ENCODE measurements around the gene SSR3.
A peak's percentile ranks its signal among the peaks of the same experiment; 100 is the strongest.

The SSR3 gene

DNA sequence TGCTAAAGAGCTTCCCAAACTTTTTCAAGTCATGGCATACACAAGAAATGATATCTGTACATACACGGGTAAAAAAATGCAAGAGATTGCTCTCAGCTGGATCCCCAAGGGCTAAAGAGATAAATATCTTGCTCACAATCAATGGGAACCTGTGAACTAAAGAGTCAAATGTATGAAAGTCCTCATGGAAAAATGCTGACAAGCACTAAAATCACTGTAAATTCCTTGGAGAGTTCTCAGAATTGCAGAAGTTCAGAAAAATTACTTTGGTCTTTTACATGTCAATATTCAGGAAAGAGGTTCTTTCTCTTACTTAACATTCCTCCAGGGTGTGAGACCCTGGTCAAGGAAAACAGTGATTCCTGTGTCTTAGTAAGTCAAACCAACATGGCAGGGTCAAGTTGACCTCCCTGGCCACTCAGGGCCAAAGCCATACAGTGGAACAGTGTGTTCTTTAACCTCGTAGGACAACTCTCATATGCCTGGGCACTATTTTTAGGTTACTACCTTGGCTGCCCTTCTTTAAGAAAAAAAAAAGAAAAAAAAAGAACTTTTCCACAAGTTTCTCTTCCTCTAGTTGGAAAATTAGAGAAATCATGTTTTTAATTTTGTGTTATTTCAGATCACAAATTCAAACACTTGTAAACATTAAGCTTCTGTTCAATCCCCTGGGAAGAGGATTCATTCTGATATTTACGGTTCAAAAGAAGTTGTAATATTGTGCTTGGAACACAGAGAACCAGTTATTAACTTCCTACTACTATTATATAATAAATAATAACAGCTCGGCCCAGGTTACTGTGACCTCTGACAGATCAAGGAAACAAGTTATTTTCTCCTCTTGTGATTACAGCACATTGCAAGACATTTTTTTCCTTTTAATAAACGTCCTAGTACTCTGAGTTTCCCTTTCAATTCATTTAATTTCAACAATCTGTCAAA lies 12.5 kb downstream of the SSR3 start:
- TF ChIP-seq POLR2A (IDR thresholded peaks at IDR 0.05; ENCODE audit: low read depth, low read length) (no peak), PAX5 (IDR thresholded peaks at IDR 0.05; ENCODE audit: insufficient read depth, low read length, severe bottlenecking) (no peak), SPI1 (IDR thresholded peaks at IDR 0.05; ENCODE audit: low read depth, low read length) (no peak), TAF1 (IDR thresholded peaks at IDR 0.05; ENCODE audit: low read depth, low read length) (no peak), POLR2AphosphoS5 (IDR thresholded peaks at IDR 0.05; ENCODE audit: low read depth, low read length) (no peak), POU2F2 (IDR thresholded peaks at IDR 0.05; ENCODE audit: low read depth, low read length) (no peak)
- DNase-seq (ENCODE audit: insufficient read length, low spot score) = no peak
- FAIRE-seq = no peak

DNA sequence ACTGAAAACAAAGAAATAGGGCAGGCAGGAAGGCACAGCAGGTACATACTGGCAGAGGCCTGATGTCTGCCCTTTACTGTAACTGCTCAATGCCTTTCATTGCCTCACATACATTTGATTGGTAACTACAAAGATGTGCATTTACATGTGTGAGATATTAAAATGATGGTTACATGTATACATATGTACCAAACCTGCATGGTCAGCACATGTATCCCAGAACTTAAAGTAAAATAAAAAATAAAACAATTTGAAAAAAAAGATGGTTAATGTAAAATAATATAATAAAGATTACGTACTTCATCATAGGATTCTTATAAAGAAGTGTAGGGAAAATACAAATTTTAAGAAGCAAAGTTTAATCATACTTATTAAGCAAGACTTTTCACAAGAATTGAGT lies 15.1 kb downstream of the SSR3 start:
- TF ChIP-seq POLR2A (IDR thresholded peaks at IDR 0.05; ENCODE audit: low read depth, low read length) = no peak
- TF ChIP-seq PAX5 (IDR thresholded peaks at IDR 0.05; ENCODE audit: insufficient read depth, low read length, severe bottlenecking) = no peak
- TF ChIP-seq POLR2AphosphoS5 (IDR thresholded peaks at IDR 0.05; ENCODE audit: low read depth, low read length) = no peak
- TF ChIP-seq SPI1 (IDR thresholded peaks at IDR 0.05; ENCODE audit: low read depth, low read length) = no peak
- DNase-seq (ENCODE audit: insufficient read length, low spot score) = no peak
- no peak for FAIRE-seq

DNA sequence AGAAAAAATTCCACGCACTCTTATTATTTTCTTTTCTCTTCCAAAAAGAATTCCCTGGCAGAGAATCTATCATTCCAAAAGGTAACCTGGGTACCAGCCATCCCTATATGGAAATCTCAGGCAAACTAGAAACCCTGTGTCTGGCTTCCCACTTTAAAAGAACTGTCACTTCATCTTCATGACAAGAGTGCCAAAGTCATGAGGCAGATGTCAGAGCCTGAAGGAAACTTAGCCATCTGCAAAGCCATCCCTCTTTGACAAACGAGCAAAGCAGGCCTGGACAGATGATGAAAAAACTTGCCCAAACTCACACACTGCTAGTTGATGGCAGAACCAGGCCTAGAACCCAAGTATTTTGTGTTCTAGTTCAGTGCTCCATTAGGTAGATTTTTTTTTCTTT lies 15.9 kb downstream of the SSR3 start:
- DNase-seq (ENCODE audit: insufficient read length, low spot score) = no peak
- FAIRE-seq = no peak
- TF ChIP-seq POLR2AphosphoS5 (IDR thresholded peaks at IDR 0.05; ENCODE audit: low read depth, low read length) (no peak), POU2F2 (IDR thresholded peaks at IDR 0.05; ENCODE audit: low read depth, low read length) (no peak), TAF1 (IDR thresholded peaks at IDR 0.05; ENCODE audit: low read depth, low read length) (no peak), PAX5 (IDR thresholded peaks at IDR 0.05; ENCODE audit: insufficient read depth, low read length, severe bottlenecking) (no peak), POLR2A (IDR thresholded peaks at IDR 0.05; ENCODE audit: low read depth, low read length) (no peak), SPI1 (IDR thresholded peaks at IDR 0.05; ENCODE audit: low read depth, low read length) (no peak)

DNA sequence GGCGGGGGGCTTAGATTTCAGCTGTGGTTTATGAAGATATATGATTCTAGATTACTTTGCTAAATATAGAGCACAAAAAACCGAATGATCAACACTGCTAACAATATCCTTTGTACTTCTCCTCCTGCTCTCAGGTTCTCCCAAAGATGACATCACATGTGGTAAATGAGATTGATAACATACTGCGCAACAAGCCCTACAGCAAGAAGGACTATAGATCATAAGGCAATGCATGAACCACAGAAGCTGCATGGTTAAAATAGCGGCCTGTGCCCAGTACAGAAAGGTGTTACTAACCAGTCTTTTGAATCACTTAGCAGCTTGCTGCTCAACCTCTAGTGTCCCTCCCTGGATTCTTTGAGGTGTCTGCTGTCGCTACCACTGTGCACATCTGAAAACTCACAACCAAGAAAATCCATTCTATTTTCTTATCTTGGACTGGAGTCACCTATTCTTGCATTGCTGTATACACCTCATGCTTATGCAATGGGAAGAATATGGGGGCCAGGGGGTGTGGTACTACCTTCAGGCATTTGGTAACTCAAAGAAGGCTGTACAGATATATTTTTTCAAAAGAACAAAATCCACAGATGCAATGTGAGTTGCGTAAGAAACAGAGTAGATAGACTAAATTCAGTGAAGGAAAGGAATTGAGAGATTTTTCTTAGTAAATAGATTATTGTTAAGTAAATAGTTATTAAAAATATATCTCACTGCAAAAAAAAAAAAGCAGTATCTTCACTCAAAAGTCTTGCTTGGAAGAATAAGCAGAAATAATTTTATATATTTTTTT lies 18.2 kb downstream of the SSR3 start:
- FAIRE-seq (no peak), DNase-seq (ENCODE audit: insufficient read length, low spot score) (no peak)
- TF ChIP-seq SPI1 (IDR thresholded peaks at IDR 0.05; ENCODE audit: low read depth, low read length) (no peak), POLR2AphosphoS5 (IDR thresholded peaks at IDR 0.05; ENCODE audit: low read depth, low read length) (0 out of 2 replicates have a peak, but pooled peaks have one; percentile 18)

DNA sequence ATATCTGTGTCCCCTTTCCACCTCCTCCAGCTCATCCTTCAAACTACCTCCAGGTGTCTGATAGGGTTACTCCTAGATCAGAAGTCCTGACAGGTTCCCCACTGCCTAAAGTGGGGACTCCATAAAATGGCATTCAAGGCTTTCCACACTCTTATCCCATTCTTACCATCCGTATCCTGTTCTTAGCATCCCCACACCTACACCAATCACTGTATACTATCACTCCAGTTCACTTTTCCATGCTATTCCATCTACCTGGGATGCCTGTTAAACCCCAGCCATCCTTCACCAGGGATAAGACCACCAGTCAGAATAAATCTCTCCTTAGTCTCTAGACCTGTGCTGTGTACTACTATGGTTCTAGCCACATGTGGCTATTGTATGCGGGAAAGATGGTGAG lies 19.1 kb downstream of the SSR3 start:
- DNase-seq (ENCODE audit: insufficient read length, low spot score) = no peak
- TF ChIP-seq POLR2A (IDR thresholded peaks at IDR 0.05; ENCODE audit: low read depth, low read length) (no peak), TAF1 (IDR thresholded peaks at IDR 0.05; ENCODE audit: low read depth, low read length) (no peak), POLR2AphosphoS5 (IDR thresholded peaks at IDR 0.05; ENCODE audit: low read depth, low read length) (no peak), SPI1 (IDR thresholded peaks at IDR 0.05; ENCODE audit: low read depth, low read length) (no peak), POU2F2 (IDR thresholded peaks at IDR 0.05; ENCODE audit: low read depth, low read length) (no peak), PAX5 (IDR thresholded peaks at IDR 0.05; ENCODE audit: insufficient read depth, low read length, severe bottlenecking) (no peak)
- FAIRE-seq = no peak

DNA sequence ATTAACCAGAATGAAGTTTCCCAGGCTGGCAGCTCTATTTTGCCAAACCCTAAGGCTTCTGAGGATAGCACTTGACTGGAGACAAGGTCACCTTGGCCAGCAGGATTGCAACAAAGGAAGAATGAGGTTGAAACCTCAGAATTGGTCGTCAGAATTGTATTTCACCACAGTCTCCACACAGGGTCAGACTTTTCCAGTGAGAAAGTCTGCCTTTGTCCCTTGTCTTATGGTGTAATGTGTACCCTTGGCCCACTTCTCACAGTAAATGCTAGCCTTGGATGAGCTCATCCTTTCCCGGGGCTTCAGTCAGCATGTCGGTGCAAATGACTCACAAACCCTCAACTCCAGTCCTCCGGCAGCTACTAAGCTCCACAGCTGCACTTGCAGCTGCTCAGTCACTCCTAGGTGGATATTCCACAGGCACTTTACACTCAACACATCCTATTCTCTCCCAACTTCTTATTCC lies 19.7 kb downstream of the SSR3 start:
- TF ChIP-seq POU2F2 (IDR thresholded peaks at IDR 0.05; ENCODE audit: low read depth, low read length) (no peak), POLR2A (IDR thresholded peaks at IDR 0.05; ENCODE audit: low read depth, low read length) (no peak), POLR2AphosphoS5 (IDR thresholded peaks at IDR 0.05; ENCODE audit: low read depth, low read length) (no peak; the same call in 1 of the 2 replicates), SPI1 (IDR thresholded peaks at IDR 0.05; ENCODE audit: low read depth, low read length) (no peak), PAX5 (IDR thresholded peaks at IDR 0.05; ENCODE audit: insufficient read depth, low read length, severe bottlenecking) (no peak), TAF1 (IDR thresholded peaks at IDR 0.05; ENCODE audit: low read depth, low read length) (no peak)
- DNase-seq (ENCODE audit: insufficient read length, low spot score) (no peak), FAIRE-seq (no peak)

DNA sequence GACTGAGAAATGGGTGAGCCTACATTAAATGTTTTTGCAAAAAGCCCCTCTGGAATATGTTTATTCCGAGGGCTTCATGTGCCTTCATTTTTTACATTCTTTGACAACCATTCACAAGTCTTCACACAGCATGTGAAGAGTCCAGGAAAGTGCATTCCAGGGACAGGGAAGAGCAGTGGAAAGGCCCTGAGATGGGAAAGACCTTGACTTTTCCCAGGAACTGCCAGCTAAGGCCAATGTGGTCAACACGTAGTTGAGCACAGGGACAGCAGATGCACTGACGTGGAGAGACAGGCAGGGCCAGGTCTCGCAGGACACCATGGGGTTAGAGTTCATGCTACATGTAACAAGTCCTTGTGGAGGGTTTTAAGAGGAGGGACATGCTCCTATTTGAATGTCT lies 21.7 kb downstream of the SSR3 start:
- no peak for FAIRE-seq
- TF ChIP-seq POU2F2 (IDR thresholded peaks at IDR 0.05; ENCODE audit: low read depth, low read length) (no peak), POLR2AphosphoS5 (IDR thresholded peaks at IDR 0.05; ENCODE audit: low read depth, low read length) (no peak), TAF1 (IDR thresholded peaks at IDR 0.05; ENCODE audit: low read depth, low read length) (no peak), POLR2A (IDR thresholded peaks at IDR 0.05; ENCODE audit: low read depth, low read length) (no peak), PAX5 (IDR thresholded peaks at IDR 0.05; ENCODE audit: insufficient read depth, low read length, severe bottlenecking) (no peak), SPI1 (IDR thresholded peaks at IDR 0.05; ENCODE audit: low read depth, low read length) (no peak)
- no peak for DNase-seq (ENCODE audit: insufficient read length, low spot score)

DNA sequence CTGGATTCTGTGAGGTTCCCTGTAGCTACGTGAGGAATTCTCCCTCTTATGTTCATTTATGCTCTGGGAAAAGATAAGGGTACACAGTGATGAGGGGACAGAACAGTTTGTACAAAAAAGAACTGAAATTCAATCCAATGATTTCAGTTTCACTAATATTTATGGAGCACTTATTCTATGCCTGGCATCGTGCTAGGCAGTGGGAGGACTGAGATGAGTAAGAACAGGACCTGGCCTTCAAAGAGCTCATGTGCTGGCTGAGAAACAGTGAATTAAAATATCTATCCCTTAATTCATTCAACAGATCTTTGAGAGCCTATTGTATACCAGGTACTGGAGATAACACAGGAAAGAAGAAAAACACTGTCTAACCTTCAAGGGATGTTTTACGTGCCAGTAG lies 22.2 kb downstream of the SSR3 start:
- FAIRE-seq = no peak
- no peak for TF ChIP-seq POU2F2 (IDR thresholded peaks at IDR 0.05; ENCODE audit: low read depth, low read length)
- no peak for DNase-seq (ENCODE audit: insufficient read length, low spot score)

DNA sequence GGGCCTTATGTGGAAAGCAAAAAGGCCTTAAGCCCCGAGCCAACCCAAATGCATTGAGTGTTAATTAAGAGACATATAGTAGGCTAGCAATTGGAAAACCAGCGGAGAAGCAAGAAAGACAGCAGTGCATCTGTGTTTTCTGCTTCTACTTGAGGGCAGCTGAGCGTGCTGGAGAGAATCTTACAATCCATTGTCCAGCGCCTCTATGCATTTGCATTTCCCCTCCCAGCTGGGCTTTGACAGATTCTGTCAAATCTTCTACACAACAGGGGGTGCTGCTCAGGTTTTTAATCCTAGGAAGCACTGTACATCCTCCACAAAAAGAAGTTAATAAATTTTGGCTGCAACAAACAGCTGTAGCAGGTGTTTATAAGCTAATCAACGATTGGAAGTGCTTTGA lies 23.9 kb downstream of the SSR3 start:
- TF ChIP-seq TAF1 (IDR thresholded peaks at IDR 0.05; ENCODE audit: low read depth, low read length) (no peak), PAX5 (IDR thresholded peaks at IDR 0.05; ENCODE audit: insufficient read depth, low read length, severe bottlenecking) (no peak), SPI1 (IDR thresholded peaks at IDR 0.05; ENCODE audit: low read depth, low read length) (no peak)
- no peak for FAIRE-seq
- DNase-seq (ENCODE audit: insufficient read length, low spot score) = no peak

DNA sequence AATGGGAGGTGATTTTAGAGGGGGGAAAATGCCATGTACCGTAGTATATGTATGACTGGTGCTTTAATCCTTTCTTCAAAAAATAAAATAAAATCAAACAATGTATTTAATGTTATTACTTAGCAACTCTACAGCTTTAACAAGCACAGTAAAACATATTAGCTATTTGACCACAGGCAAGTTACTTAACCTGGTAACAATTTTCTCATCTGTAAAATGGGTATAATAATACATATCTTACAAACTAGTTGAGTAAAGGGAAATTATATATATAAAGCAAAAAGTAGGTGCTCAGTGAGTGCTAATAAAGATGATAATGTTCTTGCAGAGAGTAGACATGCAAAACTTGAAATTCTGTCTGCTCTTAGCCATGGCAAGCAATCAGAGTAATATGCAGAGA lies 27.9 kb downstream of the SSR3 start:
- DNase-seq (ENCODE audit: insufficient read length, low spot score) (no peak), FAIRE-seq (no peak)
- no peak for TF ChIP-seq POU2F2 (IDR thresholded peaks at IDR 0.05; ENCODE audit: low read depth, low read length)
- no peak for TF ChIP-seq PAX5 (IDR thresholded peaks at IDR 0.05; ENCODE audit: insufficient read depth, low read length, severe bottlenecking)
- no peak for TF ChIP-seq POLR2A (IDR thresholded peaks at IDR 0.05; ENCODE audit: low read depth, low read length)
- TF ChIP-seq POLR2AphosphoS5 (IDR thresholded peaks at IDR 0.05; ENCODE audit: low read depth, low read length) = no peak
- no peak for TF ChIP-seq TAF1 (IDR thresholded peaks at IDR 0.05; ENCODE audit: low read depth, low read length)
- TF ChIP-seq SPI1 (IDR thresholded peaks at IDR 0.05; ENCODE audit: low read depth, low read length) = no peak
